ENCODE results near the gene C16orf87.

- TF ChIP-seq, protein P1, sequence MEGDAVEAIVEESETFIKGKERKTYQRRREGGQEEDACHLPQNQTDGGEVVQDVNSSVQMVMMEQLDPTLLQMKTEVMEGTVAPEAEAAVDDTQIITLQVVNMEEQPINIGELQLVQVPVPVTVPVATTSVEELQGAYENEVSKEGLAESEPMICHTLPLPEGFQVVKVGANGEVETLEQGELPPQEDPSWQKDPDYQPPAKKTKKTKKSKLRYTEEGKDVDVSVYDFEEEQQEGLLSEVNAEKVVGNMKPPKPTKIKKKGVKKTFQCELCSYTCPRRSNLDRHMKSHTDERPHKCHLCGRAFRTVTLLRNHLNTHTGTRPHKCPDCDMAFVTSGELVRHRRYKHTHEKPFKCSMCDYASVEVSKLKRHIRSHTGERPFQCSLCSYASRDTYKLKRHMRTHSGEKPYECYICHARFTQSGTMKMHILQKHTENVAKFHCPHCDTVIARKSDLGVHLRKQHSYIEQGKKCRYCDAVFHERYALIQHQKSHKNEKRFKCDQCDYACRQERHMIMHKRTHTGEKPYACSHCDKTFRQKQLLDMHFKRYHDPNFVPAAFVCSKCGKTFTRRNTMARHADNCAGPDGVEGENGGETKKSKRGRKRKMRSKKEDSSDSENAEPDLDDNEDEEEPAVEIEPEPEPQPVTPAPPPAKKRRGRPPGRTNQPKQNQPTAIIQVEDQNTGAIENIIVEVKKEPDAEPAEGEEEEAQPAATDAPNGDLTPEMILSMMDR (IDR thresholded peaks at IDR 0.05; ENCODE audit: low read depth, low read length), result no peak
- TF ChIP-seq EZH2phosphoT487 (IDR thresholded peaks at IDR 0.05; ENCODE audit: low read depth), result no peak
These were observed 2.5 kb upstream of the C16orf87 start for GRCh38 chr16:46833460-46833800.
